ENCODE data around the gene IQSEC1. TPM values are rescaled to one million over a fixed set of nuclear protein-coding genes. Genes with fewer than 3 reads are reported as not detected.

Gene IQSEC1
- polyA plus RNA-seq, 3 donors = 17.7 to 61.7 (median 30.3) TPM

- H3K4me3 Mint-ChIP-seq = no peak overlapping the region
- DNase-seq = no peak
- no peaks in the 10 kb centered on the region for H3K9me3 ChIP-seq (replicated peaks in 1 of 2; ENCODE audit: control insufficient read depth in 1 of 2, insufficient read depth in 1 of 2, low read length in 2 of 2)
- intact Hi-C loops (cut with micrococcal nuclease) = no loop called here
- WGBS (ENCODE audit: insufficient coverage) = 100% methylated on average over 2 of the region's 3 CpGs
- no peak overlapping the region for H3K4me3 ChIP-seq (replicated peaks in 1 of 3; ENCODE audit: low read depth in 2 of 3, low read length in 3 of 3)
- no peak overlapping the region for H3K27ac ChIP-seq (ENCODE audit: low read depth in 1 of 2, low read length in 2 of 2)
- peaks cover 5 to 15% of the 10 kb centered on the region in 2 donors for H3K4me1 ChIP-seq (ENCODE audit: control insufficient read depth in 1 of 2, insufficient read depth in 2 of 2, low read length in 2 of 2)
- H3K27me3 Mint-ChIP-seq (ENCODE audit: low read depth in 3 of 3) = peaks cover 8 to 14% (median 10%) of the 10 kb centered on the region in 3 donors
- no peak overlapping the region for H2AFZ ChIP-seq (ENCODE audit: insufficient read depth, low read depth, low read length, poor library complexity, severe bottlenecking)
- peaks cover 18% of the 10 kb centered on the region for H3K4me1 Mint-ChIP-seq
- H3K27ac Mint-ChIP-seq = peak overlapping the region in 2 of 7 donors; percentile 22 to 73
- H3K36me3 ChIP-seq (replicated peaks in 1 of 2; ENCODE audit: control insufficient read depth in 1 of 2, insufficient read depth in 2 of 2, low read length in 2 of 2) = no peaks in the 10 kb centered on the region
- H3K36me3 Mint-ChIP-seq = no peaks in the 10 kb centered on the region
- H4K20me1 ChIP-seq (ENCODE audit: insufficient read depth, low read length) = no peaks in the 10 kb centered on the region
- H3K4me2 ChIP-seq (replicated peaks; ENCODE audit: extremely low read depth, low read length, poor library complexity, severe bottlenecking) = no peak overlapping the region
- no peak for TF ChIP-seq CTCF (IDR thresholded peaks at IDR 0.05)
- H3K79me2 ChIP-seq (ENCODE audit: insufficient read depth, low read length) = no peaks in the 10 kb centered on the region
- H3K9me3 Mint-ChIP-seq = peaks cover 0 to 3% (median 0%) of the 10 kb centered on the region in 7 donors
- H3K27me3 ChIP-seq (ENCODE audit: control insufficient read depth in 2 of 2, insufficient read depth in 2 of 2, low read length in 2 of 2) = no peaks in the 10 kb centered on the region
- no peak overlapping the region for H3K9ac ChIP-seq (ENCODE audit: insufficient read depth, low read length, poor library complexity, severe bottlenecking)
Observed at GRCh38 chr3:13026534-13026933, 46.7 kb downstream of the IQSEC1 start.

GRCh38 chr3:13025778-13026518 is 47.3 kb downstream of the IQSEC1 start:
- Histone ChIP-seq H2AFZ (ENCODE audit: insufficient read depth, low read depth, low read length, poor library complexity, severe bottlenecking) (no peak overlapping the region), H3K36me3 (replicated peaks in 1 of 2; ENCODE audit: control insufficient read depth in 1 of 2, insufficient read depth in 2 of 2, low read length in 2 of 2) (no peaks in the 10 kb centered on the region), H3K4me2 (replicated peaks; ENCODE audit: extremely low read depth, low read length, poor library complexity, severe bottlenecking) (no peak overlapping the region), H3K9me3 (replicated peaks in 1 of 2; ENCODE audit: control insufficient read depth in 1 of 2, insufficient read depth in 1 of 2, low read length in 2 of 2) (no peaks in the 10 kb centered on the region), H3K4me1 (ENCODE audit: control insufficient read depth in 1 of 2, insufficient read depth in 2 of 2, low read length in 2 of 2) (peaks cover 5 to 15% of the 10 kb centered on the region in 2 donors), H3K27ac (ENCODE audit: low read depth in 1 of 2, low read length in 2 of 2) (no peak overlapping the region), H3K27me3 (ENCODE audit: control insufficient read depth in 2 of 2, insufficient read depth in 2 of 2, low read length in 2 of 2) (no peaks in the 10 kb centered on the region), H4K20me1 (ENCODE audit: insufficient read depth, low read length) (no peaks in the 10 kb centered on the region), H3K9ac (ENCODE audit: insufficient read depth, low read length, poor library complexity, severe bottlenecking) (no peak overlapping the region), H3K79me2 (ENCODE audit: insufficient read depth, low read length) (no peaks in the 10 kb centered on the region), H3K4me3 (replicated peaks in 1 of 3; ENCODE audit: low read depth in 2 of 3, low read length in 3 of 3) (no peak overlapping the region)
- H3K36me3 Mint-ChIP-seq = no peaks in the 10 kb centered on the region
- H3K4me1 Mint-ChIP-seq = peaks cover 18% of the 10 kb centered on the region
- H3K4me3 Mint-ChIP-seq = no peak overlapping the region
- H3K27ac Mint-ChIP-seq = peak overlapping the region in 2 of 7 donors; percentile 17 to 22
- WGBS (ENCODE audit: insufficient coverage) = 98% methylated on average over 6 of the region's 10 CpGs
- peaks cover 8 to 14% (median 10%) of the 10 kb centered on the region in 3 donors for H3K27me3 Mint-ChIP-seq (ENCODE audit: low read depth in 3 of 3)
- TF ChIP-seq CTCF (IDR thresholded peaks at IDR 0.05) = no peak
- H3K9me3 Mint-ChIP-seq = peaks cover 0 to 3% (median 0%) of the 10 kb centered on the region in 7 donors
- no peak for DNase-seq
- intact Hi-C loops (cut with micrococcal nuclease) = no loop called here
